ENCODE measurements around the gene RNF40.

The RNF40 gene

GRCh38 chr16:30762991-30763725 lies 1.0 kb downstream of the RNF40 start:
- DNase-seq: no peak

DNA sequence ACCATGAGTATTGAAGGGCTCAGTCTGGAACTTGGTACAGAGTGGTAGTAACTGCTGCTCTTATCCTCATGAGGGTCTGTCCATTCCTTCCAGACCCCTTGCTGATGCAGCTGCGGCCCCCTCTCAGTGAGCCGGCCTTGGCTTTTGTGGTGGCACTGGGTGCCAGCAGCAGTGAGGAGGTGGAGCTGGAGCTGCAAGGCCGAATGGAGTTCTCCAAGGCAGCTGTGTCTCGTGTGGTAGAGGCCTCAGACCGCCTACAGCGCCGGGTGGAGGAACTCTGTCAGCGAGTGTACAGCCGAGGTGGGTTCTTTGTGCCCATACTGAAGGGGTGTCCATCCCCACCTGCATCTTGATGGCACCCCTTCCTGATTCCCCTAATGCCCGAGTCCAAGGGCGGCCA lies 2.0 kb downstream of the RNF40 start:
- DNase-seq: no peak

DNA sequence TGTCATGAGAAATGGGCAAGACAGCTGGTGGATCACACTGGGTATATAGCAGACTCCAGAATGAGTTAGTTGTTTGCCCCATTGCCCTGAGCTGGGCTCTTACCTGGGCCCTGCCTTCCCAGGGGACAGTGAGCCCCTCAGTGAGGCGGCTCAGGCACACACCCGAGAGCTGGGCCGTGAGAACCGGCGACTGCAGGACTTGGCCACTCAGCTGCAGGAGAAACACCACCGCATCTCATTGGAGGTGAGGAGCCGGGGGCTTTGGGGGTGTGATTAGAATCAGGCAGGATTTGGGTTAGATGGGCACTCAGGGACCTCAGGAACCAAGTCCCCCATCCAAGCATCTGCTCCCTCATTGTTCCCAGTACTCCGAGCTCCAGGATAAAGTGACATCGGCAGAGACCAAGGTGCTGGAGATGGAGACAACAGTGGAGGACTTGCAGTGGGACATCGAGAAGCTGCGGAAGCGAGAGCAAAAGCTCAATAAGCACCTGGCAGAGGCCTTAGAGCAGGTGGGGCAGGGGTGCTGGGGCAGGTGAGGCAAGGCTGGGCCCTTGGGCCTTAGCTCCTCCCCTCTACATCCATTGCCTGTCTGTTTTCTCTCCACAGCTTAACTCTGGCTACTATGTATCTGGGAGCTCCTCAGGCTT lies 2.8 kb downstream of the RNF40 start:
- DNase-seq: no peak

GRCh38 chr16:30766206-30766932 lies 4.2 kb downstream of the RNF40 start:
- no peak for DNase-seq

- DNase-seq: no peak
These were observed 4.8 kb downstream of the RNF40 start for GRCh38 chr16:30766933-30767284.

DNA sequence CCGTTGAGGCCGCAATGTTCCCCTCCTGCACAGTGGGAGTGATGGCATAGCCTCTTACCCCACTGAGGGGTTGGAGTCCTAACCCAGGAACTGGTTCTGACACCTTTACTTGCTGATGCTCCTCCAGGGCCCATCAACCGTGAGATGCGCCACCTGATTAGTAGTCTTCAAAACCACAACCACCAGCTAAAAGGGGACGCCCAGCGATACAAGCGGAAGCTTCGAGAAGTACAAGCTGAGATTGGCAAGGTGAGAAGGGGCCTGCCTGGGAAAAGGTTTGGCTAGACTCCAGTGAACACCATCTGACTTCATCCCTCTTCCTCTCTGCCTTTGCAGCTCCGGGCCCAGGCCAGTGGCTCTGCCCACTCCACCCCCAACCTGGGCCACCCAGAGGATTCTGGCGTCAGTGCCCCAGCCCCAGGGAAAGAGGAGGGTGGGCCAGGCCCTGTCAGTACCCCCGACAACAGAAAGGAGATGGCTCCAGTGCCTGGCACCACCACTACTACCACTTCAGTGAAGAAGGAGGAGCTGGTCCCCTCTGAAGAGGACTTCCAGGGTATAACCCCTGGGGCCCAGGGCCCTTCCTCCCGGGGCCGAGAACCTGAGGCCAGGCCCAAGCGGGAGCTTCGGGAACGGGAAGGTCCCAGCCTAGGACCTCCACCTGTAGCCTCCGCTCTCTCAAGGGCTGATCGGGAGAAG lies 5.8 kb downstream of the RNF40 start:
- DNase-seq: no peak

GRCh38 chr16:30768583-30769181 lies 6.6 kb downstream of the RNF40 start:
- DNase-seq: no peak

GRCh38 chr16:30769379-30770089 lies 7.4 kb downstream of the RNF40 start:
- no peak for DNase-seq

- no peak for DNase-seq
These were observed 9.6 kb downstream of the RNF40 start for GRCh38 chr16:30771726-30772125.

DNA sequence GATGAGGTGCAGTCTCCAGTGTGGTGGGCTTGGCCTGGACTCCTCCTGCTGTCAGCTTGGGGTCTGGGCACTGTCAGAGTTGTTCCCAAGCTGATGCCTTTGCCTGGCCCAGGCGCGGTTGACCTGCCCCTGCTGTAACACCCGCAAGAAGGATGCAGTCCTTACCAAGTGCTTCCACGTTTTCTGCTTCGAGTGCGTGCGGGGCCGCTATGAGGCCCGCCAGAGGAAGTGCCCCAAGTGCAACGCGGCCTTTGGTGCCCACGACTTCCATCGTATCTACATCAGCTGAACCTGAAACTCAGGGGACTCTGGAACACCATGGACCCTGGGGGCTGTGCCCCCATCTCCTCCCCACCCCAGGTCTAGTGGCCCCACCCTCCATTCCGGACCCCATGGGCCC lies 11.7 kb downstream of the RNF40 start:
- no peak for DNase-seq

- no peak for DNase-seq
These were observed 12.4 kb downstream of the RNF40 start for GRCh38 chr16:30774367-30775130.

GRCh38 chr16:30775131-30775391 lies 12.9 kb downstream of the RNF40 start:
- no peak for DNase-seq

- peak; percentile 75 for DNase-seq
These were observed 13.5 kb downstream of the RNF40 start for GRCh38 chr16:30775392-30776188.

DNA sequence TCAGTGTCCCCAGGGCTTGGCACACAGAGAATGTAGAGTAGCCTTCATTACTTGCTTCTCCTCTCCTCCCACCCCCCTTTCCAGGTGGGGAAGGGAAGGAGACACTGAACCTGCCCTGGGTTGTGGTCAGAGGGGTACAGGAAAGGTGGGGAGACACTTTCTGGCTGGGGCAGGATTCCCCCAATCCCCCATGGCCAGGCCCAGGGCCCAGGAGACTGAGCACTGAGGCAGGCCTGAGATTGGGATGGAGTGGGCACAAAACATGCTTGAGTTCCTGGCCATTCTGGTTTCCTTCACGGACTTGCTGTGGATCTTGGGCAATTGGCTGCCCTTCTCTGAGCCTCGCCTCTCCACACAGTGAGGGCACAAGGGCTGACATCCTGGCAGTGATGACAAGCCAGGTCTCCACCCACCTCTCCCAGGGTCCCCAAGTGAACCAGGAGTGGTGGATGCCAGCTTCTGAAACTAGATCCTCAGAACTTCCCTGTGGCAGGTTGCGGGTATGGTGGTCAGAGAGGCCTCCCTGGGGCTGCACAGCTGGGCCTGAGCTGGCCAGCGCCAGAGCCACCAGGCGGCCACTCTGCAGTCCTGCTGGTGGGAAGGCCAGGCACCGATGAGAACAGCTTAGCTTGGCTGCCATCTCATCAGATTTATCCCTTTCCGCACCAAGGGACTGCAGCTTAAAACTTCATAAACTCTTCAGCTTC lies 15.6 kb downstream of the RNF40 start:
- no peak for DNase-seq

- DNase-seq: no peak
These were observed 16.6 kb downstream of the RNF40 start for GRCh38 chr16:30778549-30779244.

GRCh38 chr16:30779596-30779995 lies 17.5 kb downstream of the RNF40 start:
- no peak for DNase-seq

DNA sequence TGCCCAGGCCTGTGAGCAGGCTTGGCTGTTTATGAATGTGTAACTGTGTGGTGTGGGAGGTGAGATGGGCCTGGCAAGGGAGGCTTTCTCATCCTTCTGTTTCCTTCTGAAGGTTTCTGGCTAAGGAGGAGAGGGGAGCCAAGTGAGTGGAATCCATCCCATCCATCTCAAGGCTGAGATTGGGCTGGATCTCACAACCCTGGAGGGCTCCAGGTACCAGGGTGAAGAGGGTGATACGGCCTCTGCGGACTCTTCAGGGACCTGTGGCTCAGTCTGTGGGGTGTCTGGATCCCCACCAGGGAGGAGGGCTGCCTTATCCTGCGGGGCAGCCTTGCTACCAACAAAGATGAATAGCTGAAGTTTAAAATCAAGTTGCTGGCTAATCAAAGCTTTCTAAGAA lies 17.9 kb downstream of the RNF40 start:
- no peak for DNase-seq

GRCh38 chr16:30780549-30780948 lies 18.4 kb downstream of the RNF40 start:
- DNase-seq: no peak

DNA sequence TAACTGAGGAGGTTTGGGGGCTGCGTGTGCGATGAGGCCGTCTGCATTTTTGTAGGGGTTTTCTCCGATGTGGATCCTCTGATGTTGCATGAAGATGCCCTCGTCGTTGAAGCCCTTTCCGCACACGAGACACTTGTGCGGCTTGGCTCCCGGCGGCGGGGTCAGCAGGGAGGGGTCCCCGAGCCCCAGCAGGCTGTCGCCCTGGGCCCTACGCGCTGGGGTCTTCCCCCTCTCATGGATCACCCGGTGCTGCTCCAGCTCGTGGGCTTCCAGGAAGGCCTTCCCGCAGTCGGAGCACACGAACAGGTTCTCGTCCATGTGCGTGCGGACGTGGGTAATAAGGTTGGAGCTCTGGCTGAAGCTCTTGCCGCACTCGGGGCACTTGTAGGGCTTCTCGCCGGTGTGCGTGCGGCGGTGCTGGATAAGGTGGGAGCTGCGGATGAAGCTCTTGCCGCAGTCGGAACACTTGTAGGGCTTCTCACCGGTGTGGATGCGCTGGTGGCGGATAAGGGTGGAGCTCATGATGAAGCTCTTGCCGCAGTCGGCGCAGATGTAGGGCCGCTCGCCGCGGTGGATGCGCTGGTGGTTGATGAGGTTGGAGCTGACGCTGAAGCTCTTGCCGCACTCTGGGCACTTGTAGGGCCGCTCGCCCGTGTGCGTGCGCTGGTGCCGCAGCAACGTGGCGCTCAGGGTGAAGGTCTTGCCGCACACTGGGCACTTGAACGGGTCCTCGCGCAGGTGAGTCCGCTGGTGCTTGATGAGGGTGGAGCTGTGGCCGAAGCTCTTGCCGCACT lies 20.6 kb downstream of the RNF40 start:
- DNase-seq: no peak
